HCT116 (cell line): Measurements from ENCODE around the gene ANKRD13B. TPM values are rescaled to one million over a fixed set of nuclear protein-coding genes. Genes with fewer than 3 reads are reported as not detected.

ENCODE experiments used
- ATAC-seq: fragments of 200-7000 bp; cut with Tn5 transposase; 2 replicates; pipeline ENCODE4 v1.9.1; 2020; ENCODE audit warnings: mild to moderate bottlenecking, moderate library complexity
- BruUV-seq: library from RNA; stranded (reverse); fragments of 400-500 nt; replicated peaks from 2 replicates; lab custom pipeline; 2021; lab: Mats Ljungman, UMichigan
- CTCF ChIA-PET: fragments of 300-600 bp; sonication (Branson Sonifier 250); formaldehyde crosslinking; loops from one replicate; lab custom pipeline; 2021; ENCODE audit warnings: antibody characterized with exemption; lab: Charles Lee
- POLR2A ChIA-PET: fragments of 300-600, 350-600 bp; sonication (Branson Sonifier 250); formaldehyde crosslinking; loops from one replicate; lab custom pipeline; 2021; ENCODE audit warnings: antibody characterized with exemption; lab: Charles Lee
- RAD21 ChIA-PET, 2 experiments: fragments of 300-600 bp; sonication (Branson Sonifier 250); formaldehyde crosslinking; loops; one replicate each; lab custom pipeline; 2023; ENCODE audit warnings: low total read pairs in 2 of 2; ENCODE audit not compliant: uncharacterized antibody in 2 of 2, unreplicated experiment in 2 of 2, low non-redundant PET in 1 of 2; lab: Charles Lee
- DNase-seq: peaks from one replicate; pipeline ENCODE4 v3.0.0-alpha.2; 2010; ENCODE audit warnings: low read depth, low spot score
- H2AFZ ChIP-seq: fragments of 200-600 bp; shearing (Covaris generic), sonication (generic); 2 replicates; pipeline ENCODE4 v1.6.1; 2017; ENCODE audit warnings: low read depth, mixed run types, mixed read lengths, antibody characterized with exemption, low read length; ENCODE audit not compliant: poor library complexity, severe bottlenecking
- H3K27ac ChIP-seq: 2 replicates; pipeline ENCODE4 v1.5.1; 2012; ENCODE audit warnings: low read depth, low read length
- H3K27me3 ChIP-seq: fragments of 200-600 bp; sonication (generic); 2 replicates; pipeline ENCODE4 v1.6.1; 2016; ENCODE audit warnings: mixed run types, low read length, mixed read lengths; ENCODE audit not compliant: insufficient read depth
- H3K36me3 ChIP-seq, 2 experiments: fragments of 200-500 bp in 1 of 2; fragments of 200-600 bp in 1 of 2; sonication (Bioruptor generic) in 1 of 2; sonication (generic) in 1 of 2; 2 replicates each; pipeline versions ENCODE4 v1.5.1 to v1.6.1; 2014 to 2016; ENCODE audit warnings: low read length in 2 of 2, inconsistent platforms in 1 of 2, mixed read lengths in 1 of 2, mixed run types in 1 of 2; ENCODE audit not compliant: insufficient read depth in 2 of 2, control insufficient read depth in 1 of 2
- H3K4me1 ChIP-seq, 2 experiments: fragments of 200-600 bp in 1 of 2; sonication (generic) in 1 of 2; 2 replicates each; pipeline versions ENCODE4 v1.5.1 to v1.6.1; 2012 to 2017; ENCODE audit warnings: low read length in 2 of 2, inconsistent platforms in 1 of 2, mild to moderate bottlenecking in 1 of 2, mixed read lengths in 1 of 2, mixed run types in 1 of 2, moderate library complexity in 1 of 2; ENCODE audit not compliant: insufficient read depth in 2 of 2, control insufficient read depth in 1 of 2
- H3K4me2 ChIP-seq: fragments of 200-600 bp; sonication (generic); 2 replicates; pipeline ENCODE4 v1.6.1; 2017; ENCODE audit warnings: mixed run types, low read length, mixed read lengths
- H3K4me3 ChIP-seq, 2 experiments: fragments of 200-600 bp in 1 of 2; sonication (generic) in 1 of 2; replicated peaks in 1 of 2; 2 replicates each; pipeline ENCODE4 v1.5.1; 2011 to 2016; ENCODE audit warnings: low read length in 2 of 2, control low read depth in 1 of 2, low read depth in 1 of 2, mild to moderate bottlenecking in 1 of 2, mixed read lengths in 1 of 2, mixed run types in 1 of 2
- H3K79me2 ChIP-seq: fragments of 200-600 bp; sonication (generic); 2 replicates; pipeline ENCODE4 v1.6.1; 2017; ENCODE audit warnings: mild to moderate bottlenecking, mixed run types, low read length, moderate library complexity, mixed read lengths; ENCODE audit not compliant: insufficient read depth
- H3K9ac ChIP-seq: fragments of 200-600 bp; sonication (generic); 2 replicates; pipeline ENCODE4 v1.6.1; 2016; ENCODE audit warnings: low read length, mixed read lengths
- H3K9me2 ChIP-seq: fragments of 200-600 bp; sonication (generic), shearing (Covaris generic); 2 replicates; pipeline ENCODE4 v1.6.1; 2017; ENCODE audit warnings: mixed run types, mild to moderate bottlenecking, moderate library complexity; ENCODE audit not compliant: insufficient read depth
- H3K9me3 ChIP-seq, 2 experiments: fragments of 200-500 bp in 1 of 2; fragments of 200-600 bp in 1 of 2; sonication (Bioruptor generic) in 1 of 2; sonication (generic) in 1 of 2; 2 replicates each; pipeline ENCODE4 v1.6.1; 2014 to 2017; ENCODE audit warnings: low read length in 2 of 2, mixed read lengths in 2 of 2, inconsistent platforms in 1 of 2, low read depth in 1 of 2, mild to moderate bottlenecking in 1 of 2, mixed run types in 1 of 2, moderate library complexity in 1 of 2; ENCODE audit not compliant: control insufficient read depth in 1 of 2, insufficient read depth in 1 of 2
- H4K20me1 ChIP-seq: fragments of 200-600 bp; sonication (generic), shearing (Covaris generic); 2 replicates; pipeline ENCODE4 v1.6.1; 2017; ENCODE audit warnings: mixed run types, mild to moderate bottlenecking, moderate library complexity; ENCODE audit not compliant: insufficient read depth
- CEBPB ChIP-seq: IDR thresholded peaks from 2 replicates; pipeline ENCODE4 v1.6.1; 2012; ENCODE audit warnings: low read depth
- EZH2 ChIP-seq: fragments of 200-600 bp; sonication (generic); IDR thresholded peaks from 2 replicates; pipeline ENCODE4 v1.6.1; 2017; ENCODE audit warnings: antibody characterized with exemption, mixed run types
- JUND ChIP-seq: IDR thresholded peaks from 2 replicates; pipeline ENCODE4 v1.6.1; 2012
- MAX ChIP-seq: IDR thresholded peaks from 2 replicates; pipeline ENCODE4 v1.6.1; 2012
- SIN3A ChIP-seq: IDR thresholded peaks from 2 replicates; pipeline ENCODE4 v1.6.1; 2012; ENCODE audit warnings: low read depth
- SP1 ChIP-seq: IDR thresholded peaks from 2 replicates; pipeline ENCODE4 v1.6.1; 2012; ENCODE audit warnings: low read depth
- SRF ChIP-seq: IDR thresholded peaks from 2 replicates; pipeline ENCODE4 v1.6.1; 2012; ENCODE audit warnings: low read depth
- ZFX ChIP-seq: fragments of 450-650 bp; IDR thresholded peaks from 2 replicates; pipeline ENCODE4 v1.6.1; 2017
- ZNF274 ChIP-seq: fragments of 200-500 bp; sonication (Bioruptor generic); IDR thresholded peaks from 2 replicates; pipeline ENCODE4 v1.6.1; 2014; ENCODE audit warnings: mild to moderate bottlenecking, low read depth, low read length, inconsistent platforms
- intact Hi-C: fragments of 100-400 bp; cut with micrococcal nuclease; formaldehyde crosslinking; loops from 2 replicates; pipeline ENCODE4 v1.10.0; 2022
- total RNA-seq: library from RNA; stranded (reverse); gene quantifications from one replicate; pipeline ENCODE4 v1.2.1, GENCODE V29; 2021; ENCODE audit not compliant: unreplicated experiment
- TF ChIP-seq, protein P1 (sequence below): IDR thresholded peaks from 2 replicates; pipeline ENCODE4 v1.6.1; 2012; ENCODE audit warnings: low read depth
- TF ChIP-seq, protein P2 (sequence below), 3 experiments: fragments of 200-600 bp in 1 of 3; sonication (generic) in 1 of 3; IDR thresholded peaks in 2 of 3; conservative IDR thresholded peaks in 1 of 3; 2 replicates each; pipeline ENCODE4 v1.5.1; 2012 to 2017; ENCODE audit warnings: low read depth in 2 of 3, low read length in 2 of 3, antibody characterized with exemption in 1 of 3, borderline replicate concordance in 1 of 3, control low read depth in 1 of 3, mild to moderate bottlenecking in 1 of 3, mixed read lengths in 1 of 3, mixed run types in 1 of 3, moderate library complexity in 1 of 3; ENCODE audit not compliant: insufficient read depth in 1 of 3

Gene ANKRD13B
- total RNA-seq, 1 experiment from 2014 or later = 27.4 TPM

DNA sequence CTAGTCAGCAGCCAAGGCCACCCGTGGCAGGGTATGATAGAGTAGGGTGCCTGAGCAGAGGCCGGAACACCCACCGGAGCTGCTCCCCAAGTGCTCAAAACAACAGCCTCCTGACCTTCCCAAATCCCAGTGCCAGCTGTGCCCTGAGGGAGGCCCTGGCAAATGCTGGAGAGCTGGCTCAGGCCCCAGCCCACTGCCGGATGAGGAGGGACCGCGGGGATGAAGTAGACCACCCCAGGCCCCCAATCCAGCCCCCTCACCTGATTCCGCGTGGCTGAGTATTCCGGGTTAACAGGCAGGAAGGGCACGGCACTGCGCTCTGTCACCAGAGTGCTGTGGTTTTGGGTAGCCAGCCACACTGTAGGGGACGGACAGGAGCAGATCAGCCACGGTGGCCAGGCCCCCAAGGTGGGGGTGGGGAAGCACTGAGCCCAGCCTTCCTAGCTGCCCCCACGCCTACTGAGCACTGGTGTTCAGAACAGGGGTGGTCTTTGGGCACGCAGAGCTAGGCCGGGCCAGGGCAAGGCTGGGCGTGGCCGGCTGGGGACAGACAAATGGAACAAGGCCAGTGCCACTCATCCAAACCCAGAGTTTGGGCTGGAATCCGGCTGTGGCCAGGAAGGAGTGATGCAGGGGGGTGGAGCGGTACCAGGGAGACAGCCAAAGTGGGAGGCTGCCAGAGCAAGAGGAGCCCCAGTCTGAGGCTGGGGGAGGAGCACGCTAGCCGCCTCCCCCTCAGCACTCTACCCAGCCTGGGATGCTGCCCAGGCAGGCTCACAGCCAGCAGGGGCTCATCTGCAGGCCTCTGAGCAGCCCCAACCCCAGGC lies 15.3 kb upstream of the ANKRD13B start:
- H3K4me3 ChIP-seq = no peak overlapping the region
- no peak overlapping the region for H2AFZ ChIP-seq
- H3K4me2 ChIP-seq = no peak overlapping the region
- BruUV-seq = no TSS peak
- CTCF ChIA-PET = interaction anchor here (1.5 to 6.0 kb wide), 3 partner anchors 11 to 62 kb away, joined by 3 to 38 read pairs (median 4); partner anchors contain the start of genes ABHD15 and ANKRD13B
- H3K9me2 ChIP-seq = no peaks in the 10 kb centered on the region
- DNase-seq = no peak
- no peak overlapping the region for H3K9ac ChIP-seq
- RAD21 ChIA-PET = no interaction called here
- H3K9me3 ChIP-seq = no peaks in the 10 kb centered on the region
- POLR2A ChIA-PET = no interaction called here
- intact Hi-C loops = no loop called here
- H3K4me1 ChIP-seq = peaks cover 0 to 14% of the 10 kb centered on the region in 2 experiments; a peak in 2 of 4 replicates
- no peak overlapping the region for H3K27ac ChIP-seq
- no peaks in the 10 kb centered on the region for H3K27me3 ChIP-seq
- no peak for ATAC-seq
- no peaks in the 10 kb centered on the region for H4K20me1 ChIP-seq
- H3K79me2 ChIP-seq = no peaks in the 10 kb centered on the region; the same call in 1 of the 2 replicates
- no peak for TF ChIP-seq SP1
- H3K36me3 ChIP-seq = peaks cover 9 to 10% of the 10 kb centered on the region in 2 experiments; a peak in 2 of 4 replicates

GRCh38 chr17:29578626-29579485 lies 14.1 kb upstream of the ANKRD13B start:
- POLR2A ChIA-PET = no interaction called here
- H3K27ac ChIP-seq = no peak overlapping the region
- no peak for DNase-seq
- no peaks in the 10 kb centered on the region for H3K9me3 ChIP-seq
- peaks cover 0 to 14% of the 10 kb centered on the region in 2 experiments; a peak in 2 of 4 replicates for H3K4me1 ChIP-seq
- peaks cover 10% of the 10 kb centered on the region; the same call in 1 of the 2 replicates for H3K79me2 ChIP-seq
- H3K27me3 ChIP-seq = no peaks in the 10 kb centered on the region
- no peak overlapping the region for H3K9ac ChIP-seq
- no peak overlapping the region for H3K4me3 ChIP-seq
- no peaks in the 10 kb centered on the region for H3K9me2 ChIP-seq
- RAD21 ChIA-PET = no interaction called here
- no peak overlapping the region for H3K4me2 ChIP-seq
- ATAC-seq = no peak
- intact Hi-C loops = no loop called here
- BruUV-seq = no TSS peak
- CTCF ChIA-PET = interaction anchor here (1.0 to 6.0 kb wide), 4 partner anchors 13 to 209 kb away, joined by 3 to 38 read pairs (median 4); partner anchors contain the start of genes ABHD15 and ANKRD13B
- no peak overlapping the region for H2AFZ ChIP-seq
- H3K36me3 ChIP-seq = peaks cover 9 to 10% of the 10 kb centered on the region in 2 experiments; a peak in 2 of 4 replicates
- H4K20me1 ChIP-seq = no peaks in the 10 kb centered on the region
- TF ChIP-seq, protein P1, sequence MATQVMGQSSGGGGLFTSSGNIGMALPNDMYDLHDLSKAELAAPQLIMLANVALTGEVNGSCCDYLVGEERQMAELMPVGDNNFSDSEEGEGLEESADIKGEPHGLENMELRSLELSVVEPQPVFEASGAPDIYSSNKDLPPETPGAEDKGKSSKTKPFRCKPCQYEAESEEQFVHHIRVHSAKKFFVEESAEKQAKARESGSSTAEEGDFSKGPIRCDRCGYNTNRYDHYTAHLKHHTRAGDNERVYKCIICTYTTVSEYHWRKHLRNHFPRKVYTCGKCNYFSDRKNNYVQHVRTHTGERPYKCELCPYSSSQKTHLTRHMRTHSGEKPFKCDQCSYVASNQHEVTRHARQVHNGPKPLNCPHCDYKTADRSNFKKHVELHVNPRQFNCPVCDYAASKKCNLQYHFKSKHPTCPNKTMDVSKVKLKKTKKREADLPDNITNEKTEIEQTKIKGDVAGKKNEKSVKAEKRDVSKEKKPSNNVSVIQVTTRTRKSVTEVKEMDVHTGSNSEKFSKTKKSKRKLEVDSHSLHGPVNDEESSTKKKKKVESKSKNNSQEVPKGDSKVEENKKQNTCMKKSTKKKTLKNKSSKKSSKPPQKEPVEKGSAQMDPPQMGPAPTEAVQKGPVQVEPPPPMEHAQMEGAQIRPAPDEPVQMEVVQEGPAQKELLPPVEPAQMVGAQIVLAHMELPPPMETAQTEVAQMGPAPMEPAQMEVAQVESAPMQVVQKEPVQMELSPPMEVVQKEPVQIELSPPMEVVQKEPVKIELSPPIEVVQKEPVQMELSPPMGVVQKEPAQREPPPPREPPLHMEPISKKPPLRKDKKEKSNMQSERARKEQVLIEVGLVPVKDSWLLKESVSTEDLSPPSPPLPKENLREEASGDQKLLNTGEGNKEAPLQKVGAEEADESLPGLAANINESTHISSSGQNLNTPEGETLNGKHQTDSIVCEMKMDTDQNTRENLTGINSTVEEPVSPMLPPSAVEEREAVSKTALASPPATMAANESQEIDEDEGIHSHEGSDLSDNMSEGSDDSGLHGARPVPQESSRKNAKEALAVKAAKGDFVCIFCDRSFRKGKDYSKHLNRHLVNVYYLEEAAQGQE = no peak
- TF ChIP-seq SIN3A (no peak), EZH2 (no peak), MAX (no peak), ZNF274 (no peak), ZFX (no peak), CEBPB (no peak), SRF (no peak), JUND (no peak)
- TF ChIP-seq, protein P2, sequence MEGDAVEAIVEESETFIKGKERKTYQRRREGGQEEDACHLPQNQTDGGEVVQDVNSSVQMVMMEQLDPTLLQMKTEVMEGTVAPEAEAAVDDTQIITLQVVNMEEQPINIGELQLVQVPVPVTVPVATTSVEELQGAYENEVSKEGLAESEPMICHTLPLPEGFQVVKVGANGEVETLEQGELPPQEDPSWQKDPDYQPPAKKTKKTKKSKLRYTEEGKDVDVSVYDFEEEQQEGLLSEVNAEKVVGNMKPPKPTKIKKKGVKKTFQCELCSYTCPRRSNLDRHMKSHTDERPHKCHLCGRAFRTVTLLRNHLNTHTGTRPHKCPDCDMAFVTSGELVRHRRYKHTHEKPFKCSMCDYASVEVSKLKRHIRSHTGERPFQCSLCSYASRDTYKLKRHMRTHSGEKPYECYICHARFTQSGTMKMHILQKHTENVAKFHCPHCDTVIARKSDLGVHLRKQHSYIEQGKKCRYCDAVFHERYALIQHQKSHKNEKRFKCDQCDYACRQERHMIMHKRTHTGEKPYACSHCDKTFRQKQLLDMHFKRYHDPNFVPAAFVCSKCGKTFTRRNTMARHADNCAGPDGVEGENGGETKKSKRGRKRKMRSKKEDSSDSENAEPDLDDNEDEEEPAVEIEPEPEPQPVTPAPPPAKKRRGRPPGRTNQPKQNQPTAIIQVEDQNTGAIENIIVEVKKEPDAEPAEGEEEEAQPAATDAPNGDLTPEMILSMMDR (IDR thresholded peaks at IDR 0.05 in 2 of 3, conservative IDR thresholded peaks at IDR 0.05 in 1 of 3; ENCODE audit: borderline replicate concordance in 1 of 3, insufficient read depth in 1 of 3, low read depth in 2 of 3, low read length in 2 of 3) = no peak
